ENCODE results near the gene TNS4.

TNS4 gene

GRCh38 chr17:40454613-40454995 lies 46.8 kb downstream of the TNS4 start:
- H3K9ac ChIP-seq (ENCODE audit: low read depth, low read length): no peak overlapping the region
- H3K27ac ChIP-seq (ENCODE audit: low read length): no peak overlapping the region
- no peaks in the 10 kb centered on the region for H3K27me3 ChIP-seq (ENCODE audit: insufficient read depth, low read length, poor library complexity)
- no peaks in the 10 kb centered on the region for H4K20me1 ChIP-seq (ENCODE audit: insufficient read depth, low read length)
- no peak overlapping the region for H2AFZ ChIP-seq (ENCODE audit: low read depth, low read length)
- H3K79me2 ChIP-seq (ENCODE audit: insufficient read depth, low read length): peaks cover 17% of the 10 kb centered on the region
- TF ChIP-seq EZH2 (IDR thresholded peaks at IDR 0.05; ENCODE audit: borderline replicate concordance, low read depth, low read length, severe bottlenecking): no peak
- TF ChIP-seq CTCF (IDR thresholded peaks at IDR 0.05; ENCODE audit: borderline replicate concordance, extremely low read depth, low read length, poor library complexity, severe bottlenecking): no peak
- peaks cover 57% of the 10 kb centered on the region for H3K36me3 ChIP-seq (ENCODE audit: insufficient read depth, low read length)
- H3K9me3 ChIP-seq (ENCODE audit: insufficient read depth, low read length, severe bottlenecking): no peaks in the 10 kb centered on the region
- no peaks in the 10 kb centered on the region for H3K4me1 ChIP-seq (ENCODE audit: insufficient read depth, low read length)
- ATAC-seq (ENCODE audit: insufficient read depth, low read depth): no peak
- DNase-seq: no peak
- no peak overlapping the region for H3K4me2 ChIP-seq (ENCODE audit: insufficient read depth, low read length)
- no peak overlapping the region for H3K4me3 ChIP-seq (ENCODE audit: low read depth in 1 of 2, low read length in 2 of 2)

- H3K4me3 ChIP-seq (ENCODE audit: low read depth in 1 of 2, low read length in 2 of 2): no peak overlapping the region
- H3K4me1 ChIP-seq (ENCODE audit: insufficient read depth, low read length): peaks cover 2% of the 10 kb centered on the region
- TF ChIP-seq EZH2 (IDR thresholded peaks at IDR 0.05; ENCODE audit: borderline replicate concordance, low read depth, low read length, severe bottlenecking) (no peak), CTCF (IDR thresholded peaks at IDR 0.05; ENCODE audit: borderline replicate concordance, extremely low read depth, low read length, poor library complexity, severe bottlenecking) (no peak)
- no peak overlapping the region for H3K9ac ChIP-seq (ENCODE audit: low read depth, low read length)
- peaks cover 57% of the 10 kb centered on the region for H3K36me3 ChIP-seq (ENCODE audit: insufficient read depth, low read length)
- H3K4me2 ChIP-seq (ENCODE audit: insufficient read depth, low read length): no peak overlapping the region
- ATAC-seq (ENCODE audit: insufficient read depth, low read depth): no peak
- H2AFZ ChIP-seq (ENCODE audit: low read depth, low read length): no peak overlapping the region
- peaks cover 20% of the 10 kb centered on the region for H3K79me2 ChIP-seq (ENCODE audit: insufficient read depth, low read length)
- H3K27me3 ChIP-seq (ENCODE audit: insufficient read depth, low read length, poor library complexity): no peaks in the 10 kb centered on the region
- no peak overlapping the region for H3K27ac ChIP-seq (ENCODE audit: low read length)
- H3K9me3 ChIP-seq (ENCODE audit: insufficient read depth, low read length, severe bottlenecking): no peaks in the 10 kb centered on the region
- H4K20me1 ChIP-seq (ENCODE audit: insufficient read depth, low read length): no peaks in the 10 kb centered on the region
- DNase-seq: no peak
Observed at GRCh38 chr17:40453881-40454612, 47.4 kb downstream of the TNS4 start.

- ATAC-seq (ENCODE audit: insufficient read depth, low read depth) (no peak), DNase-seq (no peak)
- H3K4me2 ChIP-seq (ENCODE audit: insufficient read depth, low read length): no peak overlapping the region
- H3K27ac ChIP-seq (ENCODE audit: low read length): no peak overlapping the region
- H3K79me2 ChIP-seq (ENCODE audit: insufficient read depth, low read length): peaks cover 29% of the 10 kb centered on the region
- TF ChIP-seq CTCF (IDR thresholded peaks at IDR 0.05; ENCODE audit: borderline replicate concordance, extremely low read depth, low read length, poor library complexity, severe bottlenecking) (no peak), EZH2 (IDR thresholded peaks at IDR 0.05; ENCODE audit: borderline replicate concordance, low read depth, low read length, severe bottlenecking) (no peak)
- no peak overlapping the region for H3K4me3 ChIP-seq (ENCODE audit: low read depth in 1 of 2, low read length in 2 of 2)
- no peaks in the 10 kb centered on the region for H3K9me3 ChIP-seq (ENCODE audit: insufficient read depth, low read length, severe bottlenecking)
- H3K36me3 ChIP-seq (ENCODE audit: insufficient read depth, low read length): peaks cover 57% of the 10 kb centered on the region
- peaks cover 13% of the 10 kb centered on the region for H3K4me1 ChIP-seq (ENCODE audit: insufficient read depth, low read length)
- H2AFZ ChIP-seq (ENCODE audit: low read depth, low read length): no peak overlapping the region
- H4K20me1 ChIP-seq (ENCODE audit: insufficient read depth, low read length): no peaks in the 10 kb centered on the region
- no peak overlapping the region for H3K9ac ChIP-seq (ENCODE audit: low read depth, low read length)
- H3K27me3 ChIP-seq (ENCODE audit: insufficient read depth, low read length, poor library complexity): no peaks in the 10 kb centered on the region
Observed at GRCh38 chr17:40452921-40453378, 48.5 kb downstream of the TNS4 start.

All from DND-41 (cell line).